ENCODE data around the gene MCTP1.

DNA sequence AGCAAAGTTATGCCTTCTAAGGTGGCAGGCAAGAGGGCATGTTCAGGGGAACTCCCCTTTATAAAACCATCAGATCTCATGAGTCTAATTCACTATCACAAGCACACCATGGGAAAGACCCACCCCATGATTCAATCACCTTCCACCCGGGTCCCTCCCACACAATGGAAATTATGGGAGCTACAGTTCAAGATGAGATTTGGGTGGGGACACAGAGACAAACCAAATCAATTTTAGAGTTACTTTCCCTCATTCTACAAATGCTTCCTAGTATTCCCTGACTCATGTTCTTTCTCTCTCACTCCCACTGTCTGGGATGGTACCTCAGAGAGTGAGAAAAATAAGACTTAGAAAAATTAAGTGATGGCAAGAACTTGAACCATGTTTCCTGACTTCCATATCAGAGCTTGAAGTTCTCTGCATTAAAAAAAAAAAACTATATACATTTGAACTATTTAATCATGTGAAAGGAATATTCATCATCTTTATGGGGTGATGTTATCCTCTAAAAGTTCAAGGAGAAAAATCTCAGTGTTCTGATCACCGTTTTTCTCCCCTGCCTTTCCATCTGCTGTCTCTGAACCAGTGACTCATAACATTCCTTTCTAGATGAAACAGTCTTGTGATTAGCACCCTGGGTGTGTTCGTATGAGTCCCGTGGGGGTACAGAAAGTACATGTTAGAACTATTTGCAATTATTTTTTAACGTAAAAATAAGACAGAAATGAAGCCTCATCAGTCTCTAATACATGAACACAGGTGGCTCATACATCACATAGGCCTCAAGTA, 383.5 kb downstream of the MCTP1 start:
- TF ChIP-seq, protein P1, sequence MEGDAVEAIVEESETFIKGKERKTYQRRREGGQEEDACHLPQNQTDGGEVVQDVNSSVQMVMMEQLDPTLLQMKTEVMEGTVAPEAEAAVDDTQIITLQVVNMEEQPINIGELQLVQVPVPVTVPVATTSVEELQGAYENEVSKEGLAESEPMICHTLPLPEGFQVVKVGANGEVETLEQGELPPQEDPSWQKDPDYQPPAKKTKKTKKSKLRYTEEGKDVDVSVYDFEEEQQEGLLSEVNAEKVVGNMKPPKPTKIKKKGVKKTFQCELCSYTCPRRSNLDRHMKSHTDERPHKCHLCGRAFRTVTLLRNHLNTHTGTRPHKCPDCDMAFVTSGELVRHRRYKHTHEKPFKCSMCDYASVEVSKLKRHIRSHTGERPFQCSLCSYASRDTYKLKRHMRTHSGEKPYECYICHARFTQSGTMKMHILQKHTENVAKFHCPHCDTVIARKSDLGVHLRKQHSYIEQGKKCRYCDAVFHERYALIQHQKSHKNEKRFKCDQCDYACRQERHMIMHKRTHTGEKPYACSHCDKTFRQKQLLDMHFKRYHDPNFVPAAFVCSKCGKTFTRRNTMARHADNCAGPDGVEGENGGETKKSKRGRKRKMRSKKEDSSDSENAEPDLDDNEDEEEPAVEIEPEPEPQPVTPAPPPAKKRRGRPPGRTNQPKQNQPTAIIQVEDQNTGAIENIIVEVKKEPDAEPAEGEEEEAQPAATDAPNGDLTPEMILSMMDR (conservative IDR thresholded peaks at IDR 0.05 in 1 of 2, IDR thresholded peaks at IDR 0.05 in 1 of 2; ENCODE audit: extremely low read depth in 1 of 2, insufficient read depth in 1 of 2, low read depth in 1 of 2, low read length in 2 of 2), result no peak
- TF ChIP-seq EZH2 (IDR thresholded peaks at IDR 0.05; ENCODE audit: borderline replicate concordance, low read length), result no peak

Data from mammary epithelial cell (primary cell).